ENCODE data around the gene NDUFV1.

GRCh38 chr11:67627441-67627811 lies 20.7 kb downstream of the NDUFV1 start:
- TF ChIP-seq RAD21 (IDR thresholded peaks at IDR 0.05; ENCODE audit: low read length) (no peak), CTCF (IDR thresholded peaks at IDR 0.05) (no peak), JUND (IDR thresholded peaks at IDR 0.05) (no peak), MXI1 (IDR thresholded peaks at IDR 0.05; ENCODE audit: low read depth, low read length) (no peak), GABPA (IDR thresholded peaks at IDR 0.05; ENCODE audit: low read depth) (no peak), REST (IDR thresholded peaks at IDR 0.05; ENCODE audit: low read depth, low read length) (no peak), POLR2AphosphoS5 (IDR thresholded peaks at IDR 0.05; ENCODE audit: low read depth, low read length) (no peak), SMC3 (IDR thresholded peaks at IDR 0.05; ENCODE audit: low read depth, low read length) (no peak), MAX (IDR thresholded peaks at IDR 0.05; ENCODE audit: low read depth) (no peak), EP300 (IDR thresholded peaks at IDR 0.05; ENCODE audit: borderline replicate concordance in 1 of 2, low read depth in 1 of 2, low read length in 1 of 2) (no peak)
